ENCODE data around the gene ST8SIA5. TPM values are rescaled to one million over a fixed set of nuclear protein-coding genes. Genes with fewer than 3 reads are reported as not detected.

Gene ST8SIA5
- total RNA-seq, 1 donor from 2014 or later: 2.1 TPM

GRCh38 chr18:46663539-46663938 lies 93.3 kb downstream of the ST8SIA5 start:
- Histone ChIP-seq H3K4me1 (ENCODE audit: control insufficient read depth in 3 of 3, insufficient read depth in 3 of 3, low read length in 3 of 3) (peaks cover 6 to 20% (median 8%) of the 10 kb centered on the region in 3 donors), H3K36me3 (ENCODE audit: control insufficient read depth in 3 of 3, insufficient read depth in 3 of 3, low read length in 3 of 3) (no peaks in the 10 kb centered on the region), H3K4me3 (ENCODE audit: low read length in 3 of 3) (no peak overlapping the region), H3K27me3 (ENCODE audit: control insufficient read depth in 3 of 3, insufficient read depth in 3 of 3, low read length in 3 of 3) (no peaks in the 10 kb centered on the region), H3K9ac (ENCODE audit: low read depth in 1 of 3, low read length in 3 of 3) (no peak overlapping the region), H3K27ac (ENCODE audit: low read depth, low read length) (no peak overlapping the region), H3K9me3 (ENCODE audit: control insufficient read depth in 3 of 3, low read length in 3 of 3) (no peaks in the 10 kb centered on the region)

GRCh38 chr18:46660957-46661749 lies 95.7 kb downstream of the ST8SIA5 start:
- H3K9ac ChIP-seq (ENCODE audit: low read depth in 1 of 3, low read length in 3 of 3): no peak overlapping the region
- peak overlapping the region; percentile 25 for H3K27ac ChIP-seq (ENCODE audit: low read depth, low read length)
- no peaks in the 10 kb centered on the region for H3K27me3 ChIP-seq (ENCODE audit: control insufficient read depth in 3 of 3, insufficient read depth in 3 of 3, low read length in 3 of 3)
- no peaks in the 10 kb centered on the region for H3K36me3 ChIP-seq (ENCODE audit: control insufficient read depth in 3 of 3, insufficient read depth in 3 of 3, low read length in 3 of 3)
- H3K4me1 ChIP-seq (ENCODE audit: control insufficient read depth in 3 of 3, insufficient read depth in 3 of 3, low read length in 3 of 3): peaks cover 0 to 6% (median 2%) of the 10 kb centered on the region in 3 donors
- H3K9me3 ChIP-seq (ENCODE audit: control insufficient read depth in 3 of 3, low read length in 3 of 3): no peaks in the 10 kb centered on the region
- H3K4me3 ChIP-seq (ENCODE audit: low read length in 3 of 3): no peak overlapping the region

- Histone ChIP-seq H3K9ac (ENCODE audit: low read depth in 1 of 3, low read length in 3 of 3) (no peak overlapping the region), H3K36me3 (ENCODE audit: control insufficient read depth in 3 of 3, insufficient read depth in 3 of 3, low read length in 3 of 3) (no peaks in the 10 kb centered on the region), H3K9me3 (ENCODE audit: control insufficient read depth in 3 of 3, low read length in 3 of 3) (no peaks in the 10 kb centered on the region), H3K27me3 (ENCODE audit: control insufficient read depth in 3 of 3, insufficient read depth in 3 of 3, low read length in 3 of 3) (no peaks in the 10 kb centered on the region), H3K4me3 (ENCODE audit: low read length in 3 of 3) (no peak overlapping the region), H3K27ac (ENCODE audit: low read depth, low read length) (no peak overlapping the region), H3K4me1 (ENCODE audit: control insufficient read depth in 3 of 3, insufficient read depth in 3 of 3, low read length in 3 of 3) (peaks cover 0 to 6% (median 2%) of the 10 kb centered on the region in 3 donors)
Measured at GRCh38 chr18:46659484-46659883, 97.4 kb downstream of the ST8SIA5 start.

GRCh38 chr18:46657115-46657955 lies 99.5 kb downstream of the ST8SIA5 start, which contains the start of gene LOXHD1:
Gene LOXHD1 (minus strand): TSS chr18:46657220. CDS start chr18:46657033, 187 bp downstream.
- no peaks in the 10 kb centered on the region for H3K9me3 ChIP-seq (ENCODE audit: control insufficient read depth in 3 of 3, low read length in 3 of 3)
- no peak within 1 kb of the TSS for H3K27ac ChIP-seq (ENCODE audit: low read depth, low read length)
- H3K9ac ChIP-seq (ENCODE audit: low read depth in 1 of 3, low read length in 3 of 3): no peak within 1 kb of the TSS
- H3K27me3 ChIP-seq (ENCODE audit: control insufficient read depth in 3 of 3, insufficient read depth in 3 of 3, low read length in 3 of 3): no peaks in the 10 kb centered on the region
- H3K4me1 ChIP-seq (ENCODE audit: control insufficient read depth in 3 of 3, insufficient read depth in 3 of 3, low read length in 3 of 3): peaks cover 0 to 6% (median 2%) of the 10 kb centered on the region in 3 donors
- H3K4me3 ChIP-seq (ENCODE audit: low read length in 3 of 3): no peak within 1 kb of the TSS
- H3K36me3 ChIP-seq (ENCODE audit: control insufficient read depth in 3 of 3, insufficient read depth in 3 of 3, low read length in 3 of 3): no peaks in the 10 kb centered on the region

- Histone ChIP-seq H3K9me3 (ENCODE audit: control insufficient read depth in 3 of 3, low read length in 3 of 3) (no peaks in the 10 kb centered on the region), H3K4me3 (ENCODE audit: low read length in 3 of 3) (no peak overlapping the region), H3K27ac (ENCODE audit: low read depth, low read length) (no peak overlapping the region), H3K9ac (ENCODE audit: low read depth in 1 of 3, low read length in 3 of 3) (no peak overlapping the region), H3K4me1 (ENCODE audit: control insufficient read depth in 3 of 3, insufficient read depth in 3 of 3, low read length in 3 of 3) (peaks cover 0 to 3% (median 2%) of the 10 kb centered on the region in 3 donors), H3K27me3 (ENCODE audit: control insufficient read depth in 3 of 3, insufficient read depth in 3 of 3, low read length in 3 of 3) (no peaks in the 10 kb centered on the region), H3K36me3 (ENCODE audit: control insufficient read depth in 3 of 3, insufficient read depth in 3 of 3, low read length in 3 of 3) (no peaks in the 10 kb centered on the region)
Measured at GRCh38 chr18:46656326-46657114, 100.3 kb downstream of the ST8SIA5 start.

GRCh38 chr18:46652372-46652771 lies 104.5 kb downstream of the ST8SIA5 start:
- peaks cover 0 to 3% (median 0%) of the 10 kb centered on the region in 3 donors for H3K27me3 ChIP-seq (ENCODE audit: control insufficient read depth in 3 of 3, insufficient read depth in 3 of 3, low read length in 3 of 3)
- no peaks in the 10 kb centered on the region for H3K9me3 ChIP-seq (ENCODE audit: control insufficient read depth in 3 of 3, low read length in 3 of 3)
- no peak overlapping the region for H3K9ac ChIP-seq (ENCODE audit: low read depth in 1 of 3, low read length in 3 of 3)
- H3K4me1 ChIP-seq (ENCODE audit: control insufficient read depth in 3 of 3, insufficient read depth in 3 of 3, low read length in 3 of 3): no peaks in the 10 kb centered on the region
- H3K36me3 ChIP-seq (ENCODE audit: control insufficient read depth in 3 of 3, insufficient read depth in 3 of 3, low read length in 3 of 3): no peaks in the 10 kb centered on the region
- no peak overlapping the region for H3K27ac ChIP-seq (ENCODE audit: low read depth, low read length)
- H3K4me3 ChIP-seq (ENCODE audit: low read length in 3 of 3): no peak overlapping the region

- H3K4me3 ChIP-seq (ENCODE audit: low read length in 3 of 3): no peak overlapping the region
- H3K4me1 ChIP-seq (ENCODE audit: control insufficient read depth in 3 of 3, insufficient read depth in 3 of 3, low read length in 3 of 3): no peaks in the 10 kb centered on the region
- H3K36me3 ChIP-seq (ENCODE audit: control insufficient read depth in 3 of 3, insufficient read depth in 3 of 3, low read length in 3 of 3): no peaks in the 10 kb centered on the region
- H3K9me3 ChIP-seq (ENCODE audit: control insufficient read depth in 3 of 3, low read length in 3 of 3): no peaks in the 10 kb centered on the region
- H3K9ac ChIP-seq (ENCODE audit: low read depth in 1 of 3, low read length in 3 of 3): no peak overlapping the region
- H3K27me3 ChIP-seq (ENCODE audit: control insufficient read depth in 3 of 3, insufficient read depth in 3 of 3, low read length in 3 of 3): peaks cover 0 to 3% (median 0%) of the 10 kb centered on the region in 3 donors
- no peak overlapping the region for H3K27ac ChIP-seq (ENCODE audit: low read depth, low read length)
Measured at GRCh38 chr18:46650681-46651080, 106.2 kb downstream of the ST8SIA5 start.

- Histone ChIP-seq H3K27me3 (ENCODE audit: control insufficient read depth in 3 of 3, insufficient read depth in 3 of 3, low read length in 3 of 3) (peaks cover 0 to 3% (median 0%) of the 10 kb centered on the region in 3 donors), H3K9me3 (ENCODE audit: control insufficient read depth in 3 of 3, low read length in 3 of 3) (no peaks in the 10 kb centered on the region), H3K4me3 (ENCODE audit: low read length in 3 of 3) (no peak overlapping the region), H3K9ac (ENCODE audit: low read depth in 1 of 3, low read length in 3 of 3) (no peak overlapping the region), H3K36me3 (ENCODE audit: control insufficient read depth in 3 of 3, insufficient read depth in 3 of 3, low read length in 3 of 3) (no peaks in the 10 kb centered on the region), H3K27ac (ENCODE audit: low read depth, low read length) (no peak overlapping the region), H3K4me1 (ENCODE audit: control insufficient read depth in 3 of 3, insufficient read depth in 3 of 3, low read length in 3 of 3) (no peaks in the 10 kb centered on the region)
Measured at GRCh38 chr18:46649071-46649862, 107.6 kb downstream of the ST8SIA5 start.

GRCh38 chr18:46646468-46646867 lies 110.4 kb downstream of the ST8SIA5 start:
- Histone ChIP-seq H3K27ac (ENCODE audit: low read depth, low read length) (no peak overlapping the region), H3K9ac (ENCODE audit: low read depth in 1 of 3, low read length in 3 of 3) (no peak overlapping the region), H3K27me3 (ENCODE audit: control insufficient read depth in 3 of 3, insufficient read depth in 3 of 3, low read length in 3 of 3) (peaks cover 0 to 9% (median 5%) of the 10 kb centered on the region in 3 donors), H3K9me3 (ENCODE audit: control insufficient read depth in 3 of 3, low read length in 3 of 3) (no peaks in the 10 kb centered on the region), H3K4me3 (ENCODE audit: low read length in 3 of 3) (no peak overlapping the region), H3K4me1 (ENCODE audit: control insufficient read depth in 3 of 3, insufficient read depth in 3 of 3, low read length in 3 of 3) (no peaks in the 10 kb centered on the region), H3K36me3 (ENCODE audit: control insufficient read depth in 3 of 3, insufficient read depth in 3 of 3, low read length in 3 of 3) (no peaks in the 10 kb centered on the region)

Data from skeletal muscle tissue (tissue), 4 donors.